Loucy (cell line): ENCODE measurements around the gene IL17F.

ENCODE experiments used
- H2AFZ ChIP-seq: fragments of 200-600 bp; sonication (generic); 2 replicates; pipeline ENCODE4 v1.6.0; 2016; ENCODE audit warnings: antibody characterized with exemption, mild to moderate bottlenecking, low read length, moderate library complexity
- H3F3A ChIP-seq: fragments of 200-600 bp; 2 replicates; pipeline ENCODE4 v1.6.0; 2016; ENCODE audit warnings: antibody characterized with exemption, low read depth, mild to moderate bottlenecking
- H3K27me3 ChIP-seq: fragments of 200-600 bp; sonication (generic); 2 replicates; pipeline ENCODE4 v1.6.1; 2014; ENCODE audit warnings: low read length, mild to moderate bottlenecking; ENCODE audit not compliant: insufficient read depth, poor library complexity, severe bottlenecking
- H3K36me3 ChIP-seq: fragments of 200-600 bp; sonication (generic); 2 replicates; pipeline ENCODE4 v1.6.1; 2016; ENCODE audit warnings: low read length; ENCODE audit not compliant: insufficient read depth
- H3K4me1 ChIP-seq: fragments of 200-600 bp; sonication (generic); 2 replicates; pipeline ENCODE4 v1.5.1; 2014; ENCODE audit warnings: low read length, mild to moderate bottlenecking; ENCODE audit not compliant: insufficient read depth, poor library complexity, severe bottlenecking
- H3K4me2 ChIP-seq: fragments of 200-600 bp; sonication (generic); 2 replicates; pipeline ENCODE4 v1.6.0; 2014; ENCODE audit warnings: antibody characterized with exemption, low read length, low read depth, mild to moderate bottlenecking; ENCODE audit not compliant: poor library complexity, severe bottlenecking
- H3K4me3 ChIP-seq: fragments of 200-600 bp; sonication (generic); 2 replicates; pipeline ENCODE4 v1.5.1; 2014; ENCODE audit warnings: low read length, mild to moderate bottlenecking, mixed read lengths; ENCODE audit not compliant: poor library complexity, severe bottlenecking
- H3K79me2 ChIP-seq: fragments of 200-600 bp; sonication (generic); 2 replicates; pipeline ENCODE4 v1.6.1; 2014; ENCODE audit warnings: low read length; ENCODE audit not compliant: insufficient read depth
- H3K9ac ChIP-seq: fragments of 200-600 bp; sonication (generic); 2 replicates; pipeline ENCODE4 v1.6.0; 2014; ENCODE audit warnings: mild to moderate bottlenecking, low read depth, low read length, moderate library complexity; ENCODE audit not compliant: poor library complexity, severe bottlenecking
- H3K9me2 ChIP-seq: fragments of 200-600 bp; sonication (generic); replicated peaks from 2 replicates; pipeline ENCODE4 v1.6.1; 2016; ENCODE audit warnings: low read depth, low read length, mixed read lengths
- H3K9me3 ChIP-seq: fragments of 200-600 bp; sonication (generic); 2 replicates; pipeline ENCODE4 v1.6.1; 2014; ENCODE audit warnings: mild to moderate bottlenecking, antibody characterized with exemption, low read length, low read depth; ENCODE audit not compliant: insufficient read depth
- H4K20me1 ChIP-seq: fragments of 200-600 bp; sonication (generic); 2 replicates; pipeline ENCODE4 v1.6.0; 2014; ENCODE audit warnings: antibody characterized with exemption, low read length, mild to moderate bottlenecking; ENCODE audit not compliant: insufficient read depth, poor library complexity, severe bottlenecking
- EZH2phosphoT487 ChIP-seq: fragments of 200-600 bp; IDR thresholded peaks from 2 replicates; pipeline ENCODE4 v1.6.1; 2018; ENCODE audit warnings: antibody characterized with exemption, mild to moderate bottlenecking, moderate library complexity, borderline replicate concordance
- TF ChIP-seq, protein P1 (sequence below): fragments of 200-600 bp; sonication (generic); conservative IDR thresholded peaks from 2 replicates; pipeline ENCODE4 v1.5.1; 2014; ENCODE audit warnings: mild to moderate bottlenecking, antibody characterized with exemption, low read length

Gene IL17F

DNA sequence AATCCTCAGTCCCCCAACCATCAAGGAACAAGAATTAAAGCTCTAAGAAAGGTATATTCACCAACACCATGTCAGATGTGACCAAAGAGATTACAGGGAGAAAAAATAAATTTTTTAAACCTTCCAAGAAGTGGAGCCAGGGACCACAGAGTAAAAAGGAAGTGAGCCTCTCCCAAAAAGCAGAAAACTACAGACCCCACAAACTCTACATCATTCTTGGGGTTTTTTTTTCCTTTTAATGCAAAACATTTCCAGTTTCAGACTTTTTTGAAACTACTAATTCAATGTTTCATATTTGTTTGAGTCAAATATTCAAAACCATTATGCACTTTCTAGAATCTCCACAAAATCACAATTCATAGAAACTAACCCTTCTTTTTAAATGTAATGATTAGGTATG, 6.8 kb upstream of the IL17F start:
- no peak overlapping the region for H3K4me3 ChIP-seq
- H3K27me3 ChIP-seq = no peaks in the 10 kb centered on the region
- H3K79me2 ChIP-seq = no peaks in the 10 kb centered on the region
- H3F3A ChIP-seq = no peaks in the 10 kb centered on the region
- no peak overlapping the region for H3K9ac ChIP-seq
- no peaks in the 10 kb centered on the region for H3K9me3 ChIP-seq
- H4K20me1 ChIP-seq = no peaks in the 10 kb centered on the region
- no peak overlapping the region for H3K4me2 ChIP-seq
- peaks cover 22% of the 10 kb centered on the region for H3K4me1 ChIP-seq
- no peaks in the 10 kb centered on the region for H3K9me2 ChIP-seq
- TF ChIP-seq, protein P1, sequence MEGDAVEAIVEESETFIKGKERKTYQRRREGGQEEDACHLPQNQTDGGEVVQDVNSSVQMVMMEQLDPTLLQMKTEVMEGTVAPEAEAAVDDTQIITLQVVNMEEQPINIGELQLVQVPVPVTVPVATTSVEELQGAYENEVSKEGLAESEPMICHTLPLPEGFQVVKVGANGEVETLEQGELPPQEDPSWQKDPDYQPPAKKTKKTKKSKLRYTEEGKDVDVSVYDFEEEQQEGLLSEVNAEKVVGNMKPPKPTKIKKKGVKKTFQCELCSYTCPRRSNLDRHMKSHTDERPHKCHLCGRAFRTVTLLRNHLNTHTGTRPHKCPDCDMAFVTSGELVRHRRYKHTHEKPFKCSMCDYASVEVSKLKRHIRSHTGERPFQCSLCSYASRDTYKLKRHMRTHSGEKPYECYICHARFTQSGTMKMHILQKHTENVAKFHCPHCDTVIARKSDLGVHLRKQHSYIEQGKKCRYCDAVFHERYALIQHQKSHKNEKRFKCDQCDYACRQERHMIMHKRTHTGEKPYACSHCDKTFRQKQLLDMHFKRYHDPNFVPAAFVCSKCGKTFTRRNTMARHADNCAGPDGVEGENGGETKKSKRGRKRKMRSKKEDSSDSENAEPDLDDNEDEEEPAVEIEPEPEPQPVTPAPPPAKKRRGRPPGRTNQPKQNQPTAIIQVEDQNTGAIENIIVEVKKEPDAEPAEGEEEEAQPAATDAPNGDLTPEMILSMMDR = no peak
- TF ChIP-seq EZH2phosphoT487 = no peak
- H3K36me3 ChIP-seq = no peaks in the 10 kb centered on the region
- H2AFZ ChIP-seq = no peak overlapping the region

- H3K4me3 ChIP-seq = no peak overlapping the region
- no peaks in the 10 kb centered on the region for H3F3A ChIP-seq
- H2AFZ ChIP-seq = no peak overlapping the region
- H3K9me3 ChIP-seq = no peaks in the 10 kb centered on the region
- no peak for TF ChIP-seq EZH2phosphoT487
- TF ChIP-seq, protein P1 = no peak
- H3K79me2 ChIP-seq = no peaks in the 10 kb centered on the region
- H4K20me1 ChIP-seq = no peaks in the 10 kb centered on the region
- no peak overlapping the region for H3K4me2 ChIP-seq
- H3K4me1 ChIP-seq = peaks cover 22% of the 10 kb centered on the region
- no peaks in the 10 kb centered on the region for H3K27me3 ChIP-seq
- no peaks in the 10 kb centered on the region for H3K36me3 ChIP-seq
- no peak overlapping the region for H3K9ac ChIP-seq
- no peaks in the 10 kb centered on the region for H3K9me2 ChIP-seq
Observed at GRCh38 chr6:52249078-52249477, 4.8 kb upstream of the IL17F start.

- Histone ChIP-seq H3F3A (no peaks in the 10 kb centered on the region), H3K9me3 (no peaks in the 10 kb centered on the region), H3K27me3 (no peaks in the 10 kb centered on the region), H3K9ac (no peak overlapping the region), H3K9me2 (no peaks in the 10 kb centered on the region), H4K20me1 (no peaks in the 10 kb centered on the region), H2AFZ (no peak overlapping the region), H3K36me3 (no peaks in the 10 kb centered on the region), H3K4me2 (no peak overlapping the region), H3K4me3 (no peak overlapping the region), H3K79me2 (no peaks in the 10 kb centered on the region), H3K4me1 (peaks cover 23% of the 10 kb centered on the region)
- no peak for TF ChIP-seq EZH2phosphoT487
- TF ChIP-seq, protein P1 = no peak
Observed at GRCh38 chr6:52245425-52245824, 1.1 kb upstream of the IL17F start.
